GM12874 (cell line): ENCODE results near the gene CD2.

ENCODE experiments used
- CTCF ChIP-seq: IDR thresholded peaks from 2 replicates; pipeline ENCODE4 v1.5.1; 2011; ENCODE audit warnings: low read depth, mild to moderate bottlenecking, control low read depth, low read length, moderate library complexity; ENCODE audit not compliant: insufficient read depth

Gene CD2

GRCh38 chr1:116772648-116773045 lies 18.4 kb downstream of the CD2 start:
- no peak for TF ChIP-seq CTCF

GRCh38 chr1:116775116-116775752 lies 21.0 kb downstream of the CD2 start:
- TF ChIP-seq CTCF = no peak

GRCh38 chr1:116777831-116778830 lies 23.9 kb downstream of the CD2 start:
- no peak for TF ChIP-seq CTCF

- no peak for TF ChIP-seq CTCF
Observed at GRCh38 chr1:116781034-116781433, 26.8 kb downstream of the CD2 start.

GRCh38 chr1:116785006-116785405 lies 30.8 kb downstream of the CD2 start:
- no peak for TF ChIP-seq CTCF

GRCh38 chr1:116786049-116786448 lies 31.8 kb downstream of the CD2 start:
- TF ChIP-seq CTCF = no peak

GRCh38 chr1:116791727-116792126 lies 37.5 kb downstream of the CD2 start:
- no peak for TF ChIP-seq CTCF
